ENCODE measurements around the gene ARL13B.
"Not testable (repeated sequence)": the region's sequence is repeated elsewhere in the genome, so short reads cannot be mapped to it uniquely, and the experiment has no call there.

- TF ChIP-seq, protein P1, sequence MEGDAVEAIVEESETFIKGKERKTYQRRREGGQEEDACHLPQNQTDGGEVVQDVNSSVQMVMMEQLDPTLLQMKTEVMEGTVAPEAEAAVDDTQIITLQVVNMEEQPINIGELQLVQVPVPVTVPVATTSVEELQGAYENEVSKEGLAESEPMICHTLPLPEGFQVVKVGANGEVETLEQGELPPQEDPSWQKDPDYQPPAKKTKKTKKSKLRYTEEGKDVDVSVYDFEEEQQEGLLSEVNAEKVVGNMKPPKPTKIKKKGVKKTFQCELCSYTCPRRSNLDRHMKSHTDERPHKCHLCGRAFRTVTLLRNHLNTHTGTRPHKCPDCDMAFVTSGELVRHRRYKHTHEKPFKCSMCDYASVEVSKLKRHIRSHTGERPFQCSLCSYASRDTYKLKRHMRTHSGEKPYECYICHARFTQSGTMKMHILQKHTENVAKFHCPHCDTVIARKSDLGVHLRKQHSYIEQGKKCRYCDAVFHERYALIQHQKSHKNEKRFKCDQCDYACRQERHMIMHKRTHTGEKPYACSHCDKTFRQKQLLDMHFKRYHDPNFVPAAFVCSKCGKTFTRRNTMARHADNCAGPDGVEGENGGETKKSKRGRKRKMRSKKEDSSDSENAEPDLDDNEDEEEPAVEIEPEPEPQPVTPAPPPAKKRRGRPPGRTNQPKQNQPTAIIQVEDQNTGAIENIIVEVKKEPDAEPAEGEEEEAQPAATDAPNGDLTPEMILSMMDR (IDR thresholded peaks at IDR 0.05), result not testable (repeated sequence)
- not testable (repeated sequence) for TF ChIP-seq POLR2A (IDR thresholded peaks at IDR 0.05)
These were observed 100.6 kb downstream of the ARL13B start for GRCh38 chr3:94080552-94080951.

All from uterus (tissue), 2 donors.